GM19438 (cell line): ENCODE results near the gene PLCE1.

Experiments used
- ATAC-seq: cut with Tn5 transposase; IDR thresholded peaks from one replicate; pipeline ENCODE4 v1.9.1; 2021; ENCODE audit warnings: low read depth; ENCODE audit not compliant: unreplicated experiment

PLCE1 gene

GRCh38 chr10:94016727-94017714 is 23.3 kb downstream of the PLCE1 start:
- no peak for ATAC-seq

DNA sequence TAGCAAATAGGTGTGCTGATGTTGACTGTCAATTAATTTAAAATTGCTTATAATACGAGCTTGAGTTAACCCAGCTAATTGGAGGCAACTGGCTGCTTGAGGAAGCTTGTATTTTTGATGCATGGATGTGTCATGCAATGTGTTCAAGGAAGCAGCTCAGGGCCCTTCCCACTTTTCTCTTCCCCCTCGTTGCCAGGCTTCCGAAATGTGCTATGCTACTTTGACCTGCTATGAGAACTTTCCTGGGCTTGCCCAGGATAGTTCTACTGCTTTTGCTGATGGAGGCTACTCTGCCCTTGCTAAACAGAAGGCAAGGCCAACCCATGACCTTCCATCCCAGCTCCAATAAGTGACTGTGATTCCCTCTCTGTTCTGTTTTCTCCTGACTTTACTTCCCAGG is 24.4 kb downstream of the PLCE1 start:
- ATAC-seq = no peak

DNA sequence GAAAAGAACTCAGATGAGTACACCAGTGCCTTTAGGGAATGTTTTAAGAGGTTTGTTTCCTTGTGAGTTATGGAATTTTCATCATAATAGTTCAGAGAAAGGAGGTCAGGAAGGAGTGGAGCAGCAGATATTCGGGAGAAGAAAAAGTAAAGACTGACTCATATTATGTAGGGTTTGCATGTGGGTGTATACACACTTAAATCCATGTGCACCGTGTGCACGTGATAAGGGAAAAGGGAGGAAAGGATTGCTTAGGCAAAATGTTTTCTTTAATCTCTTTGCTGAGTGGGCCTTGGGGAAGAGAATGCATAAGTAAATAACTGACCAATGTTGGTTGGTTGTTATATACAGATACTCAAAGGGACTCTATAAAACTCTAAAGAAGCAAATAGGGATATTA is 30.2 kb downstream of the PLCE1 start:
- ATAC-seq = no peak

GRCh38 chr10:94024407-94024806 is 30.7 kb downstream of the PLCE1 start:
- ATAC-seq = no peak

DNA sequence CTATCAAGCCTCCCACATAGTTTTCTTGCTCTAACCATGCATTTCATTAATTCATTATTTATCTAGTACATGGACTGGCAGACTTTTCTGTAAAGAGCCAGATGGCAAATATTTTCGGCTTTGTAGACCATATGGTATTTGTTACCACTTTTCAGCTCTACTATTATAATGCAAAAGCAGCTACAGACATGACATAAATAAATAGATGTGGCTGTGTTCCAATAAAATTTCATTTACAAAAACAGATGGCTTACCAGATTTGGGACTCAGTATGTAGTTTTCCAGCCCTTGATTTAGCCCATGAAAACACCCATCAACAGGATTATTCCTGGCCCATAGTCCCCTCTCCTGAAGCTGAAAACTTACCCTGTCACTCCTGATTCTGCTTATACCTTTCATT is 32.1 kb downstream of the PLCE1 start:
- no peak for ATAC-seq

- ATAC-seq = no peak
These were observed 33.5 kb downstream of the PLCE1 start for GRCh38 chr10:94027197-94027596.

- no peak for ATAC-seq
These were observed 36.2 kb downstream of the PLCE1 start for GRCh38 chr10:94029955-94030354.

DNA sequence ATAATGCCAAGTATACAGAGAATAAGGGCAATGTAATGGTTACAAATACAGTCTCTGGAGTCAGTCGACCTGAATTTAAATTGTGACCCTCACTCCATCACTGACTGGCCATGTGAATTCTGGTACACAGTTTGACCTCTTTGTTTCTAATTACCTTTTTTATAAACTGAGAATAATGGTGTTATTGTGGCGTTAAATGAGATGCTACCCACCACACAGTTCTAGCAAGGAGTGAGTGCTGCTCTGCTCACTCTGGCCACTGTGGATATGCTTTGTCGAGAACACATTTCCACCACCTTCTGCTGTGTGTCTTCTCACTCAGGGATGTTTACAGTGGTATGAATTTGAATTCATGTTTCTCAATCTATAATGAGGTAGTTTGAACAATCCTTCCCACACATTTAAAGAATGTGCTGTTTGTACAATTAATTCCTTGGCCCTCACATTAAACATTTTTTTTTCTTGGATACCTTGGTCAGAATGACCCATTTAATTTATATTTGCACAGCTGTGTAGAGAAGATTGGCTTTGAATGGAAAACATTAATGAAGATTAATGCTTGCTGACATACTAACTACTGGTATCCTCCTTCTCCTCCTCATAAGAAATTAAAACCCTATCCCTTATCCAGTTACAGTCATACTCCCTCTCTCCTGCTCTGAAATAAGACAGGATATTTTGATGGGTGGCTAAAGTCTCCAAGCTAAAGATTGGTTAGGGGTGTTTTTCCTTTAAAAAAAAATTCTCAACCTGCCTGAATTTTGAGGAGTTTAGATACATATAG is 42.4 kb downstream of the PLCE1 start:
- no peak for ATAC-seq

DNA sequence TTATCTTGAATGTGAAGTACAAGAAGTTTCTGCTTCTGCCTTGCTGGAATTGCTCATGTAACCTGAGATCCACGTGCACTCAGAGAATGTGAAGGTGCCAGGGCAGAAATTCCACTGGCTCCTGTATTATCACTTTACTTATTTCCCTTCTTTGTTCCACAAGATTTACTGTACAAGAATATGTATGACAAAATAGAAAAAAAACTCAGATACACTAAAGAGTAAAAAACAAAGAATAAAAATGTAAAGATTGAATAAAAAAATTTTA is 43.0 kb downstream of the PLCE1 start:
- no peak for ATAC-seq

GRCh38 chr10:94037286-94037685 is 43.6 kb downstream of the PLCE1 start:
- no peak for ATAC-seq

DNA sequence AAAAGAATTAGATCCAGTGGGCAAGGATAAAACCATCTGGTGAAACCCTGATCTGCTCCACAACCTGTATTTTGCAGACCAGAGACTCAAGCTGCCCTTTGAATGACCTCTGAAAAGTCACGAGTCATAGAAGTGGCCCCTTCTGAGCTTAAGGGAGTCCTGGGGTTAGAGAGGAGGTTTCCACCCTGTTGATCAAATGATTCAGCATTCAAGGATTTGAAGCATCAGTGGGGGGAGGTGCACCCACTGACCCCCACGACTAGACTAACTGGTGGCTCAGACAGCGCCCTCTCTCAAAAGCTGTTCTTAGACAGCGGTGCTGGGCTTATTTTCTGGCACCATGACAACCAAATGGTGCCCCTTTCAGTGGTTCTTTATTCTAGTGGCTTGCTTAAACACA is 44.3 kb downstream of the PLCE1 start:
- no peak for ATAC-seq

DNA sequence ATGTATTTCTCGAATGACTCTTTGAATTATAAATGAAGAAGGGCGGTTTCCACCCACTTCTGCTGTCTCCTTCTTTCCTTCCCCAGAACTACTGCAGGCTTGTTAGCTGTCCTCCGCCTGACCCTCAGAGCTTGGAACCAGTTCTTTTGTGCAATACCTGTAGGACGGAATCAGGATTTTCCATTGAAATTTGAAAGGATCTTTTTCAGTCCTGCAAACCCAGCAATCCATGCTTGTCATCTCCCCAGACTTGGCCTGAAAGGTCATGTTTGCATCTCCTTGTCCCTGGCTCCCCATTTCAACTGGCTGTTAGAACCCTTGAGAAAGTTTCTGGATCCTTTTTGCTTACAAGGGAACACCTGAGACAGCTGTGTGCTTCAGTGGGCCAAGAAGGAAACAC is 47.5 kb downstream of the PLCE1 start:
- ATAC-seq = no peak

- no peak for ATAC-seq
These were observed 48.5 kb downstream of the PLCE1 start for GRCh38 chr10:94042001-94042833.

DNA sequence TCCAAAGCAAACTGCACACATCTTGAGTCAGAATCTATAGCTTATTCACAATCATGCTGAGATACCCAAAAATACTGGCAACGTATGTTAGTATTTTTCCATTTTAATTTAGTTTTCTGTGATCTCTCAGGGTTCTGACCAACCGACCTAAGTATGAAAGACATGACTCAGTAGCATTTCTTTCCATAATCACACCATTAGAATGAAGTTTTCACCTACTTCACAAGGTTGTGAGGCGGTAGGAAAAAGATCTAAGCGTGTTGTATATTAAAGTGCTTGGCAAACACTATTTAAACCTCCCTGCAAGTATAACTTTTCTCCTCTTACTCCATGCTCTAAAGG is 49.1 kb downstream of the PLCE1 start:
- ATAC-seq = no peak
